Measurements from ENCODE around the gene CMIP.

Gene CMIP

GRCh38 chr16:81539759-81540472, 95.3 kb downstream of the CMIP start:
- no peak for DNase-seq

GRCh38 chr16:81541314-81541713, 96.7 kb downstream of the CMIP start:
- no peak for DNase-seq

GRCh38 chr16:81542609-81543570, 98.3 kb downstream of the CMIP start:
- DNase-seq: no peak

- no peak for DNase-seq
Measured at GRCh38 chr16:81543571-81543970, 99.0 kb downstream of the CMIP start.

GRCh38 chr16:81544261-81544660, 99.7 kb downstream of the CMIP start:
- no peak for DNase-seq

- DNase-seq: no peak
Measured at GRCh38 chr16:81544700-81545271, 100.2 kb downstream of the CMIP start.

- DNase-seq: no peak
Measured at GRCh38 chr16:81545470-81546250, 101.1 kb downstream of the CMIP start.

- no peak for DNase-seq
Measured at GRCh38 chr16:81546781-81547180, 102.2 kb downstream of the CMIP start.

GRCh38 chr16:81547194-81547938, 102.8 kb downstream of the CMIP start:
- DNase-seq: no peak

- no peak for DNase-seq
Measured at GRCh38 chr16:81547939-81548216, 103.3 kb downstream of the CMIP start.

GRCh38 chr16:81548551-81548875, 103.9 kb downstream of the CMIP start:
- DNase-seq: no peak

- no peak for DNase-seq
Measured at GRCh38 chr16:81548876-81549546, 104.4 kb downstream of the CMIP start.

GRCh38 chr16:81549547-81550431, 105.2 kb downstream of the CMIP start:
- DNase-seq: no peak

GRCh38 chr16:81550432-81550808, 105.8 kb downstream of the CMIP start:
- no peak for DNase-seq

GRCh38 chr16:81551151-81551808, 106.7 kb downstream of the CMIP start:
- no peak for DNase-seq

- DNase-seq: no peak
Measured at GRCh38 chr16:81551821-81552304, 107.3 kb downstream of the CMIP start.

GRCh38 chr16:81552743-81553079, 108.1 kb downstream of the CMIP start:
- DNase-seq: no peak

GRCh38 chr16:81553080-81553813, 108.6 kb downstream of the CMIP start:
- DNase-seq: no peak

- no peak for DNase-seq
Measured at GRCh38 chr16:81553814-81554675, 109.4 kb downstream of the CMIP start.
